Stimulated activated memory B cell treated with anti-CD40 and anti-IgM and Interleukin-4, amounts not matched to agents 10 μg/mL and 1 μg/mL and 100 μg/mL, for 72 hours (primary cell): ENCODE measurements around the gene BTF3.
A peak's percentile ranks its signal among the peaks of the same experiment; 100 is the strongest.
"Not testable (repeated sequence)": the region's sequence is repeated elsewhere in the genome, so short reads cannot be mapped to it uniquely, and the experiment has no call there.

Experiments used
- ATAC-seq: fragments of 150-1000 bp; cut with Tn5 transposase; 2 replicates; pipeline ENCODE4 v1.10.0; 2021
- H3K27ac Mint-ChIP-seq: one replicate; pipeline ENCODE4 v1.8.0; 2022; ENCODE audit warnings: mild to moderate bottlenecking, mixed read lengths
- H3K27me3 Mint-ChIP-seq: one replicate; pipeline ENCODE4 v1.8.0; 2022; ENCODE audit warnings: mixed read lengths
- H3K36me3 Mint-ChIP-seq: one replicate; pipeline ENCODE4 v1.8.0; 2022; ENCODE audit warnings: mixed read lengths
- H3K4me1 Mint-ChIP-seq: one replicate; pipeline ENCODE4 v1.8.0; 2022; ENCODE audit warnings: mixed read lengths
- H3K4me3 Mint-ChIP-seq: one replicate; pipeline ENCODE4 v1.8.0; 2022; ENCODE audit warnings: mild to moderate bottlenecking, moderate library complexity, mixed read lengths
- H3K9me3 Mint-ChIP-seq: one replicate; pipeline ENCODE4 v1.8.0; 2022; ENCODE audit warnings: mixed read lengths

BTF3 gene

GRCh38 chr5:73498057-73498992 is at the start of gene BTF3:
Gene BTF3, plus strand, starts transcription at chr5:73498442. Its CDS starts 226 bp downstream, at chr5:73498668.
- Mint-ChIP-seq H3K4me1 (peaks cover 27% of the 10 kb centered on the region), H3K4me3 (peak within 1 kb of the TSS; percentile 99), H3K36me3 (peaks cover 24% of the 10 kb centered on the region), H3K27ac (peak within 1 kb of the TSS; percentile 96), H3K9me3 (no peaks in the 10 kb centered on the region), H3K27me3 (peaks cover 10% of the 10 kb centered on the region)
- ATAC-seq: peak; percentile 98

GRCh38 chr5:73448463-73449136 is 49.6 kb upstream of the BTF3 start, which contains the start of gene FOXD1:
Gene FOXD1, minus strand, starts transcription at chr5:73448777. Its CDS starts 415 bp downstream, at chr5:73448362.
- Mint-ChIP-seq H3K36me3 (no peaks in the 10 kb centered on the region), H3K4me1 (peaks cover 14% of the 10 kb centered on the region), H3K4me3 (peak within 1 kb of the TSS; percentile 86), H3K27me3 (peaks cover 51% of the 10 kb centered on the region), H3K27ac (peak within 1 kb of the TSS; percentile 32), H3K9me3 (no peaks in the 10 kb centered on the region)
- peak; percentile 88 for ATAC-seq

DNA sequence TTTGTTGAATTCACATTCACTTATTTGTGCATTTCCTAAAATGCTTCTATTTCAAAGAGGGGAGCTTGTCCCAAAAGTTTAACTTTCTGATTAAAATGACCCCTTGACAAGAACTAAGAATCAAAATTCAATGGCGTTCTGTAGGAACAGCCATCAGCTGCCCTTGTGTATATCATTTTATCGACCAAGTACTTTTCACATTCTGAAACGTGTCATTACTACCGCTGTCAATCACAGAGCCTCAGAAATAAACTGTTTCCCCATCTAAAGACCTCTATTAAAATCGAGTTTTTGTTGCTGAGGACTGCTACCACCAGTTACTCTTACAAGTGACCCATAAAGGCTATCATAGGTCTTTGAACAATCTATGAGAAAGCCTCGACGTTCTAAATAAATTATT is 48.1 kb upstream of the BTF3 start:
- H3K36me3 Mint-ChIP-seq: no peaks in the 10 kb centered on the region
- ATAC-seq: no peak
- H3K9me3 Mint-ChIP-seq: no peaks in the 10 kb centered on the region
- peaks cover 47% of the 10 kb centered on the region for H3K27me3 Mint-ChIP-seq
- no peak overlapping the region for H3K27ac Mint-ChIP-seq
- H3K4me1 Mint-ChIP-seq: peaks cover 14% of the 10 kb centered on the region
- H3K4me3 Mint-ChIP-seq: no peak overlapping the region

GRCh38 chr5:73450672-73451223 is 47.5 kb upstream of the BTF3 start:
- no peak overlapping the region for H3K27ac Mint-ChIP-seq
- H3K9me3 Mint-ChIP-seq: no peaks in the 10 kb centered on the region

DNA sequence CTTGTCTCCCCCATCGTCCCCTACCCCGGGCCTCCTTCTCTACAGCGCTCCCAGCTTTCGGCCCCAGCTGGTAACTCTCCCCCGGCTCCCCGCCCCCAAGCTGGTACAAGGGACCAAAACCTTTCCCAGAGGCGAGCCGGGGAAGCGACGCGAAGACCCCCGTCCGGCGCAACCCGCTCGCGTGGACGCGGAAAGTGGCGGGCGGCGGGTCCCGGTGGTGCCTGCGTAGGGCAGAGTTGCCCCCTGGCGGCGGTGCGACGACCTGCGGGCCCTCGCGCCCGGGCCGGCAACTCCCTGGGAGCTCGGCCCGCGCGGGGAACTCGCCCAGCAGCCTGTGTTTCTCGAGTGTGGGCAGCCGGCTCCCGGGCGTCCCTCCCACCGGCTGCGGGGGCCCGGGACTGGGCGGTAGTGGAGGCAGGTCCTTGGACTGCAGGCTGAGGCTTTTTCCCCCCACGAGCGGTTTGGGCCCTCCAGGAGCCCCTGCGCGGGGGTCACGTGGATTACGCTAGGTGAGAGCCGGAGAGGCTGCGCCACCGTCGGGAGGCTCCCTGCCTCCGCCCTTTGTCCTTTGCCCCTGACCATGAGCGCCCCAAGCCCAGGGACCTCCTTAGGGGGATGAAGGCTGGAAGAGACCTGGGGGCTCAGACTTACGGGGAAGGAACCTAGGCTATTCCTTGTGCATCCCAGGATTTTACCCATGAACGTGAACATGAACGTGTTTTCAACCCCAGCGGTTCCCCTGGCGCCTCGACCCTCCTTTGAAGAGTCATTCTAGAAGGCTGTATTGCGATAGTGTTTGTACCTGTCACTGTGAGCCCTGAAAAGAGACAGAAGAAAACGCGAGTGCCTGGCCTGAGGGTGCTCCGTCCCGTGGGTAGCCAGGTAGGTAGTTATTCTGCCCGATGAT is 46.8 kb upstream of the BTF3 start:
- no peaks in the 10 kb centered on the region for H3K36me3 Mint-ChIP-seq
- no peak overlapping the region for H3K4me3 Mint-ChIP-seq
- peaks cover 57% of the 10 kb centered on the region for H3K27me3 Mint-ChIP-seq

More at GRCh38 chr5:73450672-73451223, 47.5 kb upstream of the BTF3 start:
- peaks cover 53% of the 10 kb centered on the region for H3K27me3 Mint-ChIP-seq
- no peak for ATAC-seq
- H3K4me1 Mint-ChIP-seq: peaks cover 14% of the 10 kb centered on the region
- H3K4me3 Mint-ChIP-seq: no peak overlapping the region
- no peaks in the 10 kb centered on the region for H3K36me3 Mint-ChIP-seq

GRCh38 chr5:73452215-73452614 is 46.0 kb upstream of the BTF3 start:
- H3K27me3 Mint-ChIP-seq: peaks cover 65% of the 10 kb centered on the region
- H3K27ac Mint-ChIP-seq: no peak overlapping the region
- H3K9me3 Mint-ChIP-seq: no peaks in the 10 kb centered on the region
- peaks cover 9% of the 10 kb centered on the region for H3K4me1 Mint-ChIP-seq
- no peak for ATAC-seq
- no peak overlapping the region for H3K4me3 Mint-ChIP-seq
- no peaks in the 10 kb centered on the region for H3K36me3 Mint-ChIP-seq

More for the DNA sequence above, 46.8 kb upstream of the BTF3 start:
- Mint-ChIP-seq H3K27ac (no peak overlapping the region), H3K4me1 (peaks cover 13% of the 10 kb centered on the region), H3K9me3 (no peaks in the 10 kb centered on the region)
- ATAC-seq: no peak

DNA sequence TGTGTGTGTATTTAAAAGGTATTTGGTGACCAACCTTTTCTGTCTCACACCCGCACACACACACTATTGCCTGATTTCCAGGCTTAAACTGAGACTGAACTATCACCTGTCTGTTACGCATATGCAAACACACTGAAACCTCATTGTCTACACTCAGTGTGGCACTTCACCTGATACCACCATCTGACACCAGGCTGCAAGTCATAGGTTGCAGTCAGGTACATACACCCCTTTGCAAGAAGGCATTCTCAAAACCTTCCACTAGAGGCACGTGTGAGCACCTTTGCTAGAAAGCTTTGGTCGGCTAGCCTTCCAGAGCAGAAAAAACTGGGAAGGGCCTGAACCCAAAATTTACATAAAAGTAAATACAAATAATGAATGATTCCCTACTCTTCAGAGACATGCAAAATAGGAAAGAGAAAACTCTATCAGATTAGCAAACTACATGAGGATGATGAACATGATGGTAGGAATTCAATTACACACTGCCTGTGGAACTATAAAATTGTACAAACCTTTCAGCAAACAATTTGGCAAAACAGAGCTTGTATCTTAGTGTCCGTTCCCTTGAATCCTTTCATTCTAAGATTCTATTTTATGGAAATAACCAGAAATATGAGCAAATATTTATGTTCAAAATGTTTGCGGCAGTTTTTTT is 43.7 kb upstream of the BTF3 start:
- Mint-ChIP-seq H3K27me3 (peaks cover 75% of the 10 kb centered on the region), H3K4me3 (no peak overlapping the region), H3K4me1 (no peaks in the 10 kb centered on the region), H3K9me3 (no peaks in the 10 kb centered on the region), H3K27ac (no peak overlapping the region), H3K36me3 (no peaks in the 10 kb centered on the region)
- peak; percentile 61 for ATAC-seq

- H3K27me3 Mint-ChIP-seq: peaks cover 75% of the 10 kb centered on the region
- H3K36me3 Mint-ChIP-seq, H3K9me3 Mint-ChIP-seq, H3K4me1 Mint-ChIP-seq, H3K27ac Mint-ChIP-seq, ATAC-seq, H3K4me3 Mint-ChIP-seq: not testable (repeated sequence)
These were observed 41.8 kb upstream of the BTF3 start for GRCh38 chr5:73456462-73456861.

- no peaks in the 10 kb centered on the region for H3K36me3 Mint-ChIP-seq
- peaks cover 51% of the 10 kb centered on the region for H3K27me3 Mint-ChIP-seq
- H3K4me1 Mint-ChIP-seq: no peaks in the 10 kb centered on the region
- ATAC-seq: no peak
- no peak overlapping the region for H3K4me3 Mint-ChIP-seq
- no peaks in the 10 kb centered on the region for H3K9me3 Mint-ChIP-seq
- H3K27ac Mint-ChIP-seq: no peak overlapping the region
These were observed 38.9 kb upstream of the BTF3 start for GRCh38 chr5:73459366-73459765.

DNA sequence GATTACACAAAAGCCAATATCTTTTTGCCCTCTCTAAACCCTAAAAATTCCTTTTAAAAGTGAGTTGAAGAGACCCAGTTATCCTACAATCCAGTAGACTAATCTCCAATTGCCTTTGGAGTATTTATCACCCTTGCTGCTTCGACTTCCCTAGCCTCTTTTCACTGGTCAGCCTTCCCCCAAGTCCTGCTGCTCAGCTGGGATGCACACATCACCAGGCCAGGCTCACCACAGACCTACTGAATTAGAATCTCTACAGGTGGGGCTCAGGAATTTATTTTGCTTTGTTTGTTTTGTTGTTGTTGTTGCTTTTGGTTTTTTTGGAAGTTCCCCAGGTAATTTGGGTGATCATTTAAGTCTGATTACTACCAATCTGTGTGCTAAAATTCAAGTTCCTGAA is 38.1 kb upstream of the BTF3 start:
- H3K4me1 Mint-ChIP-seq: no peaks in the 10 kb centered on the region
- no peaks in the 10 kb centered on the region for H3K9me3 Mint-ChIP-seq
- peaks cover 51% of the 10 kb centered on the region for H3K27me3 Mint-ChIP-seq
- H3K36me3 Mint-ChIP-seq: no peaks in the 10 kb centered on the region
- ATAC-seq: no peak
- H3K27ac Mint-ChIP-seq: no peak overlapping the region
- no peak overlapping the region for H3K4me3 Mint-ChIP-seq

GRCh38 chr5:73464016-73464745 is 34.1 kb upstream of the BTF3 start:
- H3K9me3 Mint-ChIP-seq: peaks cover 5% of the 10 kb centered on the region
- H3K27ac Mint-ChIP-seq: no peak overlapping the region
- H3K36me3 Mint-ChIP-seq: no peaks in the 10 kb centered on the region
- no peak overlapping the region for H3K4me3 Mint-ChIP-seq
- no peak for ATAC-seq
- H3K27me3 Mint-ChIP-seq: peaks cover 35% of the 10 kb centered on the region
- no peaks in the 10 kb centered on the region for H3K4me1 Mint-ChIP-seq

- peaks cover 21% of the 10 kb centered on the region for H3K27me3 Mint-ChIP-seq
- H3K4me1 Mint-ChIP-seq, H3K4me3 Mint-ChIP-seq, H3K9me3 Mint-ChIP-seq, H3K36me3 Mint-ChIP-seq, ATAC-seq, H3K27ac Mint-ChIP-seq: not testable (repeated sequence)
These were observed 29.6 kb upstream of the BTF3 start for GRCh38 chr5:73468638-73469037.

DNA sequence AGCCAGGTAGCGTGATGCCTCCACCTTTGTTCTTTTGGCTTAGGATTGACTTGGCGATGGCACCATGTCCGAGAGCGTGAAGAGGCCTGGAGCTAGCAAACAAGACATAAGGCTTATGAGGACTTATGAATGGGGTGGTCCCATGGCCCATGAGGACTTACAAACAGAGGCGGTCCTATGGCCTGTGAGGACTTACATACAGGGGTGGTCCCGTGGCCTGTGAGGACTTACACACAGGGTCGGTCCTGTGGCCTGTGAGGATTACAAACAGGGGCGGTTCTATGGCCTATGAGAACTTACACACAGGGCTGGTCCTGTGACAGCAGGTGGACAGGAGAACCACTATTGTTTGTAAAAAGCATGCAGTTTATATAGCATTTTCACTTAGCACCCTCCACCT is 28.4 kb upstream of the BTF3 start:
- no peak for ATAC-seq
- Mint-ChIP-seq H3K27ac (no peak overlapping the region), H3K4me1 (no peaks in the 10 kb centered on the region), H3K36me3 (no peaks in the 10 kb centered on the region), H3K9me3 (peaks cover 5% of the 10 kb centered on the region), H3K4me3 (no peak overlapping the region), H3K27me3 (peaks cover 14% of the 10 kb centered on the region)

- ATAC-seq: no peak
- no peaks in the 10 kb centered on the region for H3K36me3 Mint-ChIP-seq
- H3K4me3 Mint-ChIP-seq: no peak overlapping the region
- H3K9me3 Mint-ChIP-seq: peaks cover 5% of the 10 kb centered on the region
- no peak overlapping the region for H3K27ac Mint-ChIP-seq
- H3K27me3 Mint-ChIP-seq: peaks cover 3% of the 10 kb centered on the region
- no peaks in the 10 kb centered on the region for H3K4me1 Mint-ChIP-seq
These were observed 26.6 kb upstream of the BTF3 start for GRCh38 chr5:73471654-73472053.
